ENCODE measurements around the gene GSE1.

- no peak for TF ChIP-seq EZH2 (conservative IDR thresholded peaks at IDR 0.05; ENCODE audit: low read depth, low read length)
- TF ChIP-seq YEATS2 (CRISPR knock-in tag; IDR thresholded peaks at IDR 0.05; ENCODE audit: borderline replicate concordance): no peak
- TF ChIP-seq ELF4 (CRISPR knock-in tag; IDR thresholded peaks at IDR 0.05; ENCODE audit: borderline replicate concordance): no peak
- no peak for TF ChIP-seq MEIS2 (CRISPR knock-in tag; IDR thresholded peaks at IDR 0.05)
- TF ChIP-seq JUND (CRISPR knock-in tag; IDR thresholded peaks at IDR 0.05): no peak
- TF ChIP-seq XRCC5 (optimal IDR thresholded peaks at IDR 0.05; ENCODE audit: low read length): no peak
- no peak for TF ChIP-seq SIN3A (IDR thresholded peaks at IDR 0.05; ENCODE audit: borderline replicate concordance, low read depth, low read length)
- no peak for TF ChIP-seq HINFP (CRISPR knock-in tag; IDR thresholded peaks at IDR 0.05; ENCODE audit: low read depth)
- TF ChIP-seq POLR2A (IDR thresholded peaks at IDR 0.05; ENCODE audit: insufficient read depth in 1 of 2, low read depth in 2 of 2, low read length in 2 of 2): no peak
- TF ChIP-seq TIGD3 (CRISPR knock-in tag; IDR thresholded peaks at IDR 0.05; ENCODE audit: borderline replicate concordance): no peak
- no peak for TF ChIP-seq NFKBIZ (CRISPR knock-in tag; IDR thresholded peaks at IDR 0.05)
- TF ChIP-seq RXRB (CRISPR knock-in tag; IDR thresholded peaks at IDR 0.05; ENCODE audit: borderline replicate concordance): no peak
- no peak for TF ChIP-seq MTERF4 (CRISPR knock-in tag; IDR thresholded peaks at IDR 0.05)
Measured at GRCh38 chr16:85707528-85708095, 94.5 kb downstream of the GSE1 start.
